ENCODE results near the gene ST7L. TPM values are rescaled to one million over a fixed set of nuclear protein-coding genes. Genes with fewer than 3 reads are reported as not detected.

The ST7L gene
- total RNA-seq, result 10 to 100 TPM; 20.3 to 32.2 TPM

GRCh38 chr1:112618721-112619517 lies at the start of gene ST7L:
ST7L (minus strand) TSS chr1:112619141; CDS start chr1:112619113, 28 bp downstream.
- DNase-seq (ENCODE audit: low spot score) (no peak), ATAC-seq (ENCODE audit: insufficient number of reproducible peaks, low FRiP score, low read depth) (no peak)
- peak within 1 kb of the TSS; percentile 85 for H3K4me3 ChIP-seq
- no peaks in the 10 kb centered on the region for H3K36me3 ChIP-seq
- TF ChIP-seq CTCF (IDR thresholded peaks at IDR 0.05), result no peak
- peaks cover 19 to 45% of the 10 kb centered on the region in 2 donors for H3K4me1 ChIP-seq (ENCODE audit: control insufficient read depth in 1 of 2, low read depth in 2 of 2)
- H3K27ac ChIP-seq, result peak within 1 kb of the TSS; percentile 94 to 99
- no peaks in the 10 kb centered on the region for H3K27me3 ChIP-seq (replicated peaks; ENCODE audit: insufficient read depth)
- no peaks in the 10 kb centered on the region for H3K9me3 ChIP-seq

- no peak for ATAC-seq (ENCODE audit: insufficient number of reproducible peaks, low FRiP score, low read depth)
- Histone ChIP-seq H3K27me3 (replicated peaks; ENCODE audit: insufficient read depth) (no peaks in the 10 kb centered on the region), H3K36me3 (peaks cover 40% of the 10 kb centered on the region), H3K4me3 (no peak overlapping the region), H3K27ac (no peak overlapping the region), H3K4me1 (ENCODE audit: control insufficient read depth in 1 of 2, low read depth in 2 of 2) (no peaks in the 10 kb centered on the region), H3K9me3 (no peaks in the 10 kb centered on the region)
- no peak for DNase-seq (ENCODE audit: low spot score)
- no peak for TF ChIP-seq CTCF (IDR thresholded peaks at IDR 0.05)
Observed at GRCh38 chr1:112666946-112667345, 48.0 kb upstream of the ST7L start.

DNA sequence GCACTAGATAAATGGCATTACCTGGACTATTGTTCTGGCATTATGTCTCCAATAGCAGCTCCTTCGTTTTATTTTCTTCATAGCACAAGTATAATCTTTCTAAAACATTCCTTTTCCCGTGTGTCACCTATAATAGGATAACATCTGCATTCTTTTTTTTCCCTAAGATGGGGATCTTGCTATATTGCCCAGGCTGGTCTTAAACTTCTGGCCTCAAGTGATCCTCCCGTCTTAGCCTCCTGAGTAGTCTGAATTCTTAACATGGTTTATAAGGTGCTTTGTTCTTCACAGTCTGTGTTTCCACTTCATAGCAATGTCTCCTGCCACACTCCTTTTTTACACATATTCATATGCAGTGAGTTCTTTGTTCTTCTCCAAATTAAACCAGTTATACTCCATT lies 46.9 kb upstream of the ST7L start:
- Histone ChIP-seq H3K4me1 (ENCODE audit: control insufficient read depth in 1 of 2, low read depth in 2 of 2) (no peaks in the 10 kb centered on the region), H3K27me3 (replicated peaks; ENCODE audit: insufficient read depth) (no peaks in the 10 kb centered on the region), H3K4me3 (no peak overlapping the region), H3K27ac (no peak overlapping the region), H3K36me3 (peaks cover 45% of the 10 kb centered on the region), H3K9me3 (no peaks in the 10 kb centered on the region)
- ATAC-seq (ENCODE audit: insufficient number of reproducible peaks, low FRiP score, low read depth), result no peak
- no peak for TF ChIP-seq CTCF (IDR thresholded peaks at IDR 0.05)
- no peak for DNase-seq (ENCODE audit: low spot score)

GRCh38 chr1:112651205-112651604 lies 32.3 kb upstream of the ST7L start:
- Histone ChIP-seq H3K4me3 (no peak overlapping the region), H3K36me3 (peaks cover 10% of the 10 kb centered on the region), H3K27ac (no peak overlapping the region), H3K9me3 (no peaks in the 10 kb centered on the region), H3K4me1 (ENCODE audit: control insufficient read depth in 1 of 2, low read depth in 2 of 2) (no peaks in the 10 kb centered on the region), H3K27me3 (replicated peaks; ENCODE audit: insufficient read depth) (no peaks in the 10 kb centered on the region)
- ATAC-seq (ENCODE audit: insufficient number of reproducible peaks, low FRiP score, low read depth), result no peak
- DNase-seq (ENCODE audit: low spot score), result no peak
- TF ChIP-seq CTCF (IDR thresholded peaks at IDR 0.05), result no peak

DNA sequence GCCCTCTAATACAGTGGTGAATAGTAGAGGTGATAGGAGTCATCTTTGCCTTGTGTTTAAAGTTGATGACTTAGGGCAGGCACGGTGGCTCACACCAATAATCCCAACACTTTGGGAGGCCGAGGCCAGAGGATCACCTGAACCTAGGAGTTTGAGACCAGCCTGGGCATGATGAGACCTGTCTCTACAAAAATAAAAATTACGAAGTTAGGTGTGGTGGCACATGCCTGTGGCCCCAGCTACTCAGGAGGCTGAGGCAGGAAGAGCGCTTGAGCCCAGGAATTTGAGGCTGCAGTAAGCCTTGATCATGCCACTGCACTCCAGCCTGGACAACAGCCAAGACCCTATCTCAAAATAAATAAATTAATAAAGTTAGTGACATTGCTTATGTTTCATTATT lies 27.3 kb upstream of the ST7L start:
- peaks cover 6% of the 10 kb centered on the region for H3K36me3 ChIP-seq
- H3K4me1 ChIP-seq (ENCODE audit: control insufficient read depth in 1 of 2, low read depth in 2 of 2), result peaks cover 0 to 6% of the 10 kb centered on the region in 2 donors
- DNase-seq (ENCODE audit: low spot score) (no peak), ATAC-seq (ENCODE audit: insufficient number of reproducible peaks, low FRiP score, low read depth) (no peak)
- H3K27me3 ChIP-seq (replicated peaks; ENCODE audit: insufficient read depth), result no peaks in the 10 kb centered on the region
- no peak for TF ChIP-seq CTCF (IDR thresholded peaks at IDR 0.05)
- no peak overlapping the region for H3K27ac ChIP-seq
- no peak overlapping the region for H3K4me3 ChIP-seq
- no peaks in the 10 kb centered on the region for H3K9me3 ChIP-seq

Data from thoracic aorta (tissue), 2 donors.